Calu3 (cell line): Measurements from ENCODE around the gene SIPA1L3. TPM values are rescaled to one million over a fixed set of nuclear protein-coding genes. Genes with fewer than 3 reads are reported as not detected.

Experiments
- BruUV-seq: library from RNA; stranded (reverse); fragments of 400-500 nt; replicated peaks from 2 replicates; lab custom pipeline; 2021; lab: Mats Ljungman, UMichigan
- CTCF ChIA-PET: fragments of 300-600 bp; sonication (Branson Sonifier 250); formaldehyde crosslinking; loops from one replicate; lab custom pipeline; 2022; ENCODE audit warnings: antibody characterized with exemption; lab: Charles Lee
- DNase-seq: peaks from one replicate; pipeline ENCODE4 v3.0.0; 2022
- H3K27ac Mint-ChIP-seq: one replicate; pipeline ENCODE4 v1.8.0; 2022; ENCODE audit warnings: mixed read lengths; ENCODE audit not compliant: unreplicated experiment
- H3K27me3 Mint-ChIP-seq: one replicate; pipeline ENCODE4 v1.8.0; 2022; ENCODE audit warnings: mixed read lengths; ENCODE audit not compliant: unreplicated experiment
- H3K36me3 Mint-ChIP-seq: one replicate; pipeline ENCODE4 v1.8.0; 2022; ENCODE audit warnings: mild to moderate bottlenecking, moderate library complexity, mixed read lengths; ENCODE audit not compliant: insufficient read depth, unreplicated experiment
- H3K4me1 Mint-ChIP-seq: one replicate; pipeline ENCODE4 v1.8.0; 2022; ENCODE audit warnings: mild to moderate bottlenecking, low read depth, mixed read lengths; ENCODE audit not compliant: unreplicated experiment
- H3K4me3 Mint-ChIP-seq: one replicate; pipeline ENCODE4 v1.8.0; 2022; ENCODE audit warnings: mild to moderate bottlenecking, low read depth, moderate library complexity, mixed read lengths; ENCODE audit not compliant: unreplicated experiment
- H3K9me3 Mint-ChIP-seq: one replicate; pipeline ENCODE4 v1.8.0; 2022; ENCODE audit warnings: low read depth, mixed read lengths; ENCODE audit not compliant: unreplicated experiment
- CTCF ChIP-seq: fragments of 200-600 bp; IDR thresholded peaks from one replicate; pipeline ENCODE4 v1.8.0; 2022; ENCODE audit warnings: antibody characterized with exemption; ENCODE audit not compliant: unreplicated experiment
- intact Hi-C: fragments of 100-400 bp; cut with micrococcal nuclease; formaldehyde crosslinking; loops from one replicate; pipeline ENCODE4 v1.10.0; 2022; ENCODE audit not compliant: unreplicated experiment
- total RNA-seq: library from RNA; stranded (reverse); gene quantifications from 2 replicates; pipeline ENCODE4 v1.2.3, GENCODE V29; 2022

Gene SIPA1L3
- total RNA-seq, 1 experiment from 2014 or later: 127 TPM

- no peak for TF ChIP-seq CTCF
- BruUV-seq: no TSS peak
- CTCF ChIA-PET: no interaction called here
- Mint-ChIP-seq H3K4me3 (no peak overlapping the region), H3K4me1 (no peaks in the 10 kb centered on the region), H3K9me3 (no peaks in the 10 kb centered on the region), H3K27me3 (peaks cover 19% of the 10 kb centered on the region), H3K27ac (no peak overlapping the region), H3K36me3 (peaks cover 47% of the 10 kb centered on the region)
- intact Hi-C loops: no loop called here
- no peak for DNase-seq
Observed at GRCh38 chr19:38208571-38208970, 301.6 kb downstream of the SIPA1L3 start.

- peaks cover 49% of the 10 kb centered on the region for H3K36me3 Mint-ChIP-seq
- CTCF ChIA-PET: no interaction called here
- no peak for TF ChIP-seq CTCF
- peaks cover 6% of the 10 kb centered on the region for H3K4me1 Mint-ChIP-seq
- no peaks in the 10 kb centered on the region for H3K9me3 Mint-ChIP-seq
- no TSS peak for BruUV-seq
- intact Hi-C loops: no loop called here
- no peak overlapping the region for H3K27ac Mint-ChIP-seq
- H3K27me3 Mint-ChIP-seq: peaks cover 25% of the 10 kb centered on the region
- no peak for DNase-seq
- no peak overlapping the region for H3K4me3 Mint-ChIP-seq
Observed at GRCh38 chr19:38209152-38209551, 302.1 kb downstream of the SIPA1L3 start.

- Mint-ChIP-seq H3K4me3 (no peak overlapping the region), H3K36me3 (peaks cover 43% of the 10 kb centered on the region), H3K9me3 (no peaks in the 10 kb centered on the region), H3K4me1 (peaks cover 10% of the 10 kb centered on the region), H3K27ac (peak overlapping the region; percentile 1), H3K27me3 (peaks cover 31% of the 10 kb centered on the region)
- DNase-seq: no peak
- intact Hi-C loops: no loop called here
- no TSS peak for BruUV-seq
- CTCF ChIA-PET: no interaction called here
- TF ChIP-seq CTCF: no peak
Observed at GRCh38 chr19:38209671-38210457, 302.9 kb downstream of the SIPA1L3 start.

- Mint-ChIP-seq H3K4me3 (no peak overlapping the region), H3K27me3 (peaks cover 32% of the 10 kb centered on the region), H3K4me1 (peaks cover 10% of the 10 kb centered on the region), H3K36me3 (peaks cover 41% of the 10 kb centered on the region), H3K9me3 (no peaks in the 10 kb centered on the region), H3K27ac (peak overlapping the region; percentile 1)
- intact Hi-C loops: no loop called here
- TF ChIP-seq CTCF: no peak
- BruUV-seq: no TSS peak
- DNase-seq: no peak
- CTCF ChIA-PET: interaction anchor here (0.7 kb wide), 1 partner anchor 11 kb away, joined by 3 read pairs; no protein-coding TSS in a partner anchor
Observed at GRCh38 chr19:38210458-38210987, 303.5 kb downstream of the SIPA1L3 start.
